PFSK-1 (cell line): ENCODE measurements around the gene KIRREL3.

Experiments
- FOXP2 ChIP-seq: optimal IDR thresholded peaks from 2 replicates; pipeline ENCODE3; 2011; ENCODE audit warnings: borderline replicate concordance, control low read depth, inconsistent platforms; ENCODE audit not compliant: insufficient read depth; ENCODE audit errors: extremely low read length, extremely low read depth
- POLR2AphosphoS5 ChIP-seq: IDR thresholded peaks from 2 replicates; pipeline ENCODE4 v1.6.1; 2012; ENCODE audit warnings: low read depth, mild to moderate bottlenecking, control low read depth, low read length, moderate library complexity
- SIN3A ChIP-seq: IDR thresholded peaks from 2 replicates; pipeline ENCODE4 v1.6.1; 2012; ENCODE audit warnings: mild to moderate bottlenecking, low read length, moderate library complexity, borderline replicate concordance; ENCODE audit not compliant: insufficient read depth
- TAF1 ChIP-seq: IDR thresholded peaks from 2 replicates; pipeline ENCODE4 v1.6.1; 2012; ENCODE audit warnings: low read length, control low read depth, borderline replicate concordance; ENCODE audit not compliant: insufficient read depth
- TF ChIP-seq, protein P1 (sequence below), 2 experiments: IDR thresholded peaks; 2 replicates each; pipeline versions ENCODE4 v1.6.1 to v1.8.0; 2011 to 2012; ENCODE audit warnings: low read depth in 2 of 2, low read length in 2 of 2, control low read depth in 1 of 2, inconsistent platforms in 1 of 2, mild to moderate bottlenecking in 1 of 2, moderate library complexity in 1 of 2; ENCODE audit not compliant: insufficient read depth in 1 of 2

Gene KIRREL3

DNA sequence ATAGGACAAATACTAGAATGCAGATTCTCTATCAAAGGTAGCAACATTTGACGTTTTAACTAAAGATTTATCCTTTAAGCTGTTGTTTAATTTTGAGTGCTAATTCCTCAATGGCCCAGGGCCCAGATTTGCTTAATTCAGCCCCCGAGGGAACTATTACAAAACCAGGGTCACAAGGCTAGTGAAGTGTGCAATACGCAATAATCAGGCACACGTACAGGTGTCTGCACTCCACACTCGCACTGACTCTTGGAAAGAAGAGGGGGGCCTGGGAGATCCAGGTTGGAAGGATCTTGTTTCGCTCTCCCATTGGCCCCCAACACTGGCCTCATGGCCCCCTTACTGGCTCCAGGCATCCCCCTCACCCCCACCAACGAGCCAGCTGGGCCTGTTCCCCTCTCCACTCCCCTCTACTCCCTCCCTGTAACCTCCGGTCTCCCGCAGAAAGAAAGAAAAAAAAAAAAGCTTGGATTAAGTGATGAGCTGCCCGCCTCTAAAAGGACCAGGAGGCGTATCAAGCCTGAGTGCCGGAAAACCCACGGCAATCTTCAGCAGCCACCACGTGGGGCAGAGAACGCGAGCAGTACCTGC, 2.2 kb upstream of the KIRREL3 start:
- TF ChIP-seq, protein P1, sequence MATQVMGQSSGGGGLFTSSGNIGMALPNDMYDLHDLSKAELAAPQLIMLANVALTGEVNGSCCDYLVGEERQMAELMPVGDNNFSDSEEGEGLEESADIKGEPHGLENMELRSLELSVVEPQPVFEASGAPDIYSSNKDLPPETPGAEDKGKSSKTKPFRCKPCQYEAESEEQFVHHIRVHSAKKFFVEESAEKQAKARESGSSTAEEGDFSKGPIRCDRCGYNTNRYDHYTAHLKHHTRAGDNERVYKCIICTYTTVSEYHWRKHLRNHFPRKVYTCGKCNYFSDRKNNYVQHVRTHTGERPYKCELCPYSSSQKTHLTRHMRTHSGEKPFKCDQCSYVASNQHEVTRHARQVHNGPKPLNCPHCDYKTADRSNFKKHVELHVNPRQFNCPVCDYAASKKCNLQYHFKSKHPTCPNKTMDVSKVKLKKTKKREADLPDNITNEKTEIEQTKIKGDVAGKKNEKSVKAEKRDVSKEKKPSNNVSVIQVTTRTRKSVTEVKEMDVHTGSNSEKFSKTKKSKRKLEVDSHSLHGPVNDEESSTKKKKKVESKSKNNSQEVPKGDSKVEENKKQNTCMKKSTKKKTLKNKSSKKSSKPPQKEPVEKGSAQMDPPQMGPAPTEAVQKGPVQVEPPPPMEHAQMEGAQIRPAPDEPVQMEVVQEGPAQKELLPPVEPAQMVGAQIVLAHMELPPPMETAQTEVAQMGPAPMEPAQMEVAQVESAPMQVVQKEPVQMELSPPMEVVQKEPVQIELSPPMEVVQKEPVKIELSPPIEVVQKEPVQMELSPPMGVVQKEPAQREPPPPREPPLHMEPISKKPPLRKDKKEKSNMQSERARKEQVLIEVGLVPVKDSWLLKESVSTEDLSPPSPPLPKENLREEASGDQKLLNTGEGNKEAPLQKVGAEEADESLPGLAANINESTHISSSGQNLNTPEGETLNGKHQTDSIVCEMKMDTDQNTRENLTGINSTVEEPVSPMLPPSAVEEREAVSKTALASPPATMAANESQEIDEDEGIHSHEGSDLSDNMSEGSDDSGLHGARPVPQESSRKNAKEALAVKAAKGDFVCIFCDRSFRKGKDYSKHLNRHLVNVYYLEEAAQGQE (IDR thresholded peaks at IDR 0.05; ENCODE audit: insufficient read depth in 1 of 2, low read depth in 2 of 2, low read length in 2 of 2), result no peak
- no peak for TF ChIP-seq SIN3A
- no peak for TF ChIP-seq TAF1
- no peak for TF ChIP-seq POLR2AphosphoS5
- TF ChIP-seq FOXP2, result no peak

DNA sequence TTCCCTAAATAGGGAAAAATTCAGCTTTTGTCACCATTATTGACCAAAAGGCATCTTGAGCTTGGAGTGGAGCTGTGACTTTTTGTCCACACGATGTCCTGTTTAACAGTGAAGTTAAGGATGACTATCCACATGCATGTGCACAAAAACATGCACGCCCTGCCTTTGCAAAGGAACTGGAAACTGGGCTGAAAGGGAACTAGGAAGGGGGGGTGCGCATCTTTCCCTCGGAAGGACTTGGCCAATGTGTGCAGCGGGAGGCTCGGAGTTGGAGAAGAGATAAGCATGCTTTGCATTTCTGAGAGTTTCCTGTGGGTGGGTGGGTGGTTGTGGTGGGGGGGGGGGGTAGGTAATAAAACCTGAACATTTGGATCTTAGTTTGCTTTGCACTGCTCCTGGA, 411 bp upstream of the KIRREL3 start:
- TF ChIP-seq POLR2AphosphoS5 (no peak), TAF1 (no peak), FOXP2 (no peak), SIN3A (no peak)
- TF ChIP-seq, protein P1 (IDR thresholded peaks at IDR 0.05; ENCODE audit: insufficient read depth in 1 of 2, low read depth in 2 of 2, low read length in 2 of 2), result no peak

DNA sequence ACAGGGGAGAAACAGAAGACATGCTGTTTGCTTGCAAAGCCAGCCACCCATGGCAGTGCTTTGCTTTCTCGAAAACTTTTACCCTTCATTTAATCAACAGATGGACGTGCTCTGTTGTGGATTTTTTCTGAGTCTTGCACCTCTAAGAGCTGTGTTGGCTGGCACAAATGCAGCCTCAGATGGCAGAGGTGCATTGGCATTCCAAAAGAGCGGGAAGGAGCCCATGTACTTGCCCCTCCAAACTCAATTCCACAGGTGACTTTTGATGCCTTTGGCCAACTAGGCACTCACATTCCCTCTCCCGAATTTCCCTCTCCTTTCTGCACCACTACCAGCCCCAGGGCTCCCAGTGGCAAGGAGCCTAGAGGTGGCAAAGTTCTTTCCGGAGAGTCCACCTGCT, 1.2 kb downstream of the KIRREL3 start:
- TF ChIP-seq, protein P1 (IDR thresholded peaks at IDR 0.05; ENCODE audit: insufficient read depth in 1 of 2, low read depth in 2 of 2, low read length in 2 of 2), result no peak
- no peak for TF ChIP-seq POLR2AphosphoS5
- no peak for TF ChIP-seq TAF1
- no peak for TF ChIP-seq SIN3A
- no peak for TF ChIP-seq FOXP2

DNA sequence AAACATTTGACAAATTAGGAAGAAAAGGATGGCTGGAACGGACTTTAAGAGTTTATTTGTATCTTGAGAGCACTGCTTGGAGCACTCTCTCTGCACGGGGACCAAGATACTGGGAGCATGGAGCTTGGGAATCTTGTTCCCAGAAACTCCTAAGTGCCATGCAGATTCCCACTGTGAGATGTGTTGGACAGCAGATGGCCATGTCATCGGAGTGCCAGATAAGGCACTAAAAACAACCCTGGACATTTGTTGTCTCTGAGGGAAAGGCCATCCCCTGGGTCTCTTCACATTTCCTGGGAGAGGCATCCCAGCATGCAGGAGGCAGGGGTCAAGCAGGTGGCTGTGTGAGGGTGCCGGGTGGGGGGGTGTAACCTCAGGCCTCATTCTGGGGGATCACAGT, 2.9 kb downstream of the KIRREL3 start:
- no peak for TF ChIP-seq FOXP2
- TF ChIP-seq TAF1, result no peak
- TF ChIP-seq, protein P1 (IDR thresholded peaks at IDR 0.05; ENCODE audit: insufficient read depth in 1 of 2, low read depth in 2 of 2, low read length in 2 of 2), result no peak
- no peak for TF ChIP-seq SIN3A
- no peak for TF ChIP-seq POLR2AphosphoS5
